Muscle layer of duodenum (tissue), 2 donors: ENCODE data around the gene ARV1.

Experiments used
- H3K27ac ChIP-seq: one replicate; pipeline ENCODE4 v1.7.0; 2013; ENCODE audit warnings: mild to moderate bottlenecking, low read length
- H3K27me3 ChIP-seq: one replicate; pipeline ENCODE4 v1.7.0; 2013; ENCODE audit warnings: low read depth, mild to moderate bottlenecking, control low read depth, low read length
- H3K36me3 ChIP-seq, 2 donors: one replicate each; pipeline ENCODE4 v1.7.0; 2013; ENCODE audit warnings: low read length in 2 of 2, control low read depth in 1 of 2, mild to moderate bottlenecking in 1 of 2; ENCODE audit not compliant: insufficient read depth in 2 of 2, control insufficient read depth in 1 of 2
- H3K4me1 ChIP-seq, 2 donors: one replicate each; pipeline ENCODE4 v1.7.0; 2013; ENCODE audit warnings: low read length in 2 of 2, mild to moderate bottlenecking in 2 of 2, control low read depth in 1 of 2, moderate library complexity in 1 of 2; ENCODE audit not compliant: insufficient read depth in 2 of 2, control insufficient read depth in 1 of 2
- H3K4me3 ChIP-seq, 2 donors: one replicate each; pipeline ENCODE4 v1.7.0; 2013; ENCODE audit warnings: low read length in 2 of 2, low read depth in 1 of 2, mild to moderate bottlenecking in 1 of 2
- H3K9me3 ChIP-seq, 2 donors: one replicate each; pipeline ENCODE4 v1.7.0; 2013; ENCODE audit warnings: low read length in 2 of 2, control low read depth in 1 of 2, mild to moderate bottlenecking in 1 of 2; ENCODE audit not compliant: control insufficient read depth in 1 of 2
- donor health status: healthy.

The ARV1 gene

DNA sequence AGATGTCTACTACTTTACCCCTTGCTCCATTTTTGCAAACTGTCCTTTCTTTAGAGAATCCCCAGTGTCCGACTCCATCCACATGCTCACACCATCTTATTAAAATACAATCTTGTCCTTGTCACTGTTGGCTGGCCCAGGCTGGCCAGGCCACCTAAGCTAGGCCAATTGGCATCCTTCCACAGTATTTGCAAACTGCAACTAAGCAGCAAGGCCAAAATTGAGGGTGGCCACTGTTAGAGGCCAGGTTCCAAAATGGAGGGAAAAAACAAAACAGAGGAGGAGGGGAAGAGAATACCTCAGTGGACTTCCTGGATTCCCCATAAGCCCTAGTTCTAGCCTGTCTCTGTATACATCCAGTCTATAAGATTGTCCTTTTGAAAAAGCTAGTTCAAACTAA is 56.9 kb downstream of the ARV1 start:
- no peaks in the 10 kb centered on the region for H3K27me3 ChIP-seq
- H3K4me1 ChIP-seq: peaks cover 0 to 13% of the 10 kb centered on the region in 2 donors
- no peaks in the 10 kb centered on the region for H3K9me3 ChIP-seq
- H3K4me3 ChIP-seq: no peak overlapping the region
- no peaks in the 10 kb centered on the region for H3K36me3 ChIP-seq
- H3K27ac ChIP-seq: no peak overlapping the region

DNA sequence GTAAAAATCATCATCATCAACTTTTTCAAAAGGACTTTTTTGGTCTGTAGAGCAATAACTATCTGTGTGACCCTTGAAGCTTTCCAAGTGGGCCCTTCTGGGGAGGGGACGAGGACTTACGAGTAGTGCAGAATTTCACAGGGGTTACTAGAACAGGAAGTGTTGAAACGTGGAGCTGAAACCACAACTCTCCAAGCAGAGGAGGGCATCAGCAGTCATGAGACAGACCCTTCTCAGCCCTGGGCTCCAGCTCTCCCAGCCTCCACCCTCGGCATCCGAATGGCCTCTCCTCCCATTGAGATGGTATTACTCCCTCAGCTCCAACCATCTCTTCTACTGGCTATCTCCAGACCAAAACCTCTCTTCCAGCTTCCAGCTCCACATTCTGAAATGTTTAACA is 57.5 kb downstream of the ARV1 start:
- Histone ChIP-seq H3K4me3 (no peak overlapping the region), H3K4me1 (peaks cover 0 to 19% of the 10 kb centered on the region in 2 donors), H3K9me3 (no peaks in the 10 kb centered on the region), H3K36me3 (no peaks in the 10 kb centered on the region), H3K27ac (no peak overlapping the region), H3K27me3 (no peaks in the 10 kb centered on the region)

DNA sequence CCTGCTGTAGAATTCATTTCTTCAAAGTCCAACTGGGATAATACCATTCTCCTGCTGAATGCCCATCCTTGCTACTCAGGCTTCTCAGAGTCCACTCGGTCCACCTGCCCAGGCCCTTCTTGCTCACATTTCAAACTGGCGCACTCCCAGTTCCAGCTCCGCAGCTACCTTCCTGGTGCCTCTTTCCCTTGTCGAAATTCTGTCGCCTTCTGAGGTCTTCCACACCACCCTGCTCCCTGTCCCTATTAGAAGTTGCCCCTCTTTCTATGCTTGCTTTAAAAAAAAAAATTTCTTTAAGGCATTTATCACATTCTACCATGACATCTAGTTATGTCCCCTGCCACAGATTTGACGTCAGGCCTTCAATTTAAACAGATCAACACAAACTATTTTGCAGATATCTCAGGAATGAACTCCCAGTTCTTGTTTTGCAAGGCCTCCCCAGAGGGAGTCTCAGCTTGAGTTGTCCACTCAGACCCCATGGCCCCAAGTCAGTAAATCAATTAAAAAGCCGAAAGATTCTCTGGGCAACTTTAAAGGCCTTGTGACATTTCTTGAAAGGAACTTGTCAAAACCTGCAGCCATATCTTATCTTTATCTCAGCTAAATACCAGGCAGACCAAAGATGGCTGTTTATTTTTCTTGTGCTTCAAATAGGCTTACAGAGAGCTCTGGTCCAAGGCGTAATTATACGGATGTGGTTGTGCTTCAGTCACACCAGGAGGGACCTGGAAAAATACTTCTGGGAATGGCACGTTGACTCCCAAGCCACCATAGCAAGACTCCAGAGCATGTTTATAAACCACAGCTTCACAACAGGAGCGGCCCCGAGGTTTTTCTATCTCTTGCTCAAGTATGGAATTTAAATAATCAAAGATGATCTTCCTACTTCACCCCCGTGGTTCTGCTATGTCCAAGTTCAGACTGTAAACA is 59.0 kb downstream of the ARV1 start:
- H3K36me3 ChIP-seq: no peaks in the 10 kb centered on the region
- H3K4me1 ChIP-seq: peaks cover 0 to 19% of the 10 kb centered on the region in 2 donors
- H3K4me3 ChIP-seq: no peak overlapping the region
- H3K27me3 ChIP-seq: no peaks in the 10 kb centered on the region
- H3K9me3 ChIP-seq: no peaks in the 10 kb centered on the region
- no peak overlapping the region for H3K27ac ChIP-seq

DNA sequence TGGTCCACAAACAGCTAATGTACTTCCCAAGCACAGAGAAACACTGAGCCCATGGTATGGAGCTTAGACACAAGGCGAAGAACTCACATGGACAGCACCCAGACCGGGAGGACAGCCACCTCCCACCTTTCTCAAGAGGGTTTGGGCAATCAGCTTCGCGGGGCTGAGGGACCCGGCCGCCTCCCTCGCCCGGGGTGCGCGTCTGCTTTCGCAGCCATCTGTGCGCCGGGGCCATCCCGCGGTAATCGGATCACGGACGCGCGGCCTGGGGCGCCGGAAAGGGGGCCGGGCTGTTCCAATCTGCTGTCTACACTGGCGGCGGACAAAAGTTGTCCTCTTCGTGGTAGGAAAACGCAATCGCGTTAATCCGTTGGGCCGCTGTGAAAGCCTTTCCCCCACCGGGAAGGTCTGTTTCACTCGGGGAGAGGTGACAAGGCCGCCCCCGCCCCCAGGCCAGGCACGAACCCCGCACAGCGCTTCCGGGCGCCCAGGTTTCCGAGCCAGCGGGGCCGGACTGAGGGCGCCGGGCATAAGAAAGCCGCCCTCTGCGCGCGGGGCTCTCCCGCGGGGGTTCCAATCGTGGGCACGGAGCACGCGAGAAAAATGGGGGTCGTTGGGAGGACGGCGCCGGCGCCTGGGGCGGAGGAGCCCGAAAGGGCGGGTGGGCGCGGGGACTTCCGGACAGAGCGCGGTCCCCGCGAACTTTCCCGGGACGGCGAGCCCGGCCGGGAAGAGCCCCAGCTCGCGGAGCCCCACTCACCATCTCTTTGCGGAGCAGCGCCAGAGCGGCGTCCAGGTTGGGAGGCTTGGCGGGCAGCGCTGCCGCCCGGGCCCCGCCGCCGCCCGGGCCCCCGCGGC is 60.5 kb downstream of the ARV1 start:
- peaks cover under 1% of the 10 kb centered on the region in 2 donors for H3K9me3 ChIP-seq
- H3K27me3 ChIP-seq: no peaks in the 10 kb centered on the region
- no peak overlapping the region for H3K27ac ChIP-seq
- peak overlapping the region; percentile 45 to 67 for H3K4me3 ChIP-seq
- H3K4me1 ChIP-seq: peaks cover 0 to 19% of the 10 kb centered on the region in 2 donors
- H3K36me3 ChIP-seq: no peaks in the 10 kb centered on the region

DNA sequence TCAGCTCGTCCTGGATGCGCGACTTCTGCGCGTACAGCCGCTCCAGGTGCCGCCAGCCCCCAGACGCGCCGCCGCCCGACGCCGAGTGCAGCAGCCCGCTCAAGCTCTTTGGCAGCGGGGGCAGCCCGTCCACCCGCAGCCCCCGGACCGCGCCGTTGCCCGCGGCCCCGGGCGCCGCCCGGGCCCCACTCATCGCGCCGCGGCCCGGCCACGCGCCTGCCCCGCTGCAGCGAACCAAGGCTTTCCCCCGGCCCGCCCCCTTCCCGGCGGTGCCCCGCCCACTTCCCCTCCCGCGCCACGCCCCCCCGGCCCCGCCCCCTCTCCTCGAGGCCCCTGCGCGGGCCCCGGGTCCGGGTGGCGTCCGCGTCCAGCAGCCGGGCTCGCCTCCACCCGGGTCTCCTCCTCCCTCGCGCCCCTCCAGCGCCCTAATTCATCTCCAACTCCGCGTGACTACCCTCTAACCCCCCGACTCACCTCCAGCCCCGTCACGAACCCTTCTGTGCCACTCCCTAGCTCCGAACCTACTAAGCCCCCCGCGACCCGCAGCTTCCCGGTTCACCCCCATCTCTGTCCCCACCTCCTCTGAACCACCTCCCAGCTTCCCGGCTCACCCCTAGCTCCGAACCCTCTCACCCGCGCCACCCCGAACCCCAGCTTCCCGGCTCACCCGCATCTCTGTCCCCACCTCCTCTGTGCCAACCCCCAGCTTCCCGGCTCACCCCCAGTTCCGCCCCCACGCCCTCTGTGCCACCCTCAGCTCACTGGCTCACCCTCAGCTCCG is 61.3 kb downstream of the ARV1 start, which contains the start of gene FAM89A:
Gene FAM89A (minus strand): TSS at position 236 of the 781 bp plus-strand sequence. CDS start 43 bp downstream, at position 193.
- Histone ChIP-seq H3K27me3 (no peaks in the 10 kb centered on the region), H3K27ac (no peak within 1 kb of the TSS), H3K36me3 (no peaks in the 10 kb centered on the region)

DNA sequence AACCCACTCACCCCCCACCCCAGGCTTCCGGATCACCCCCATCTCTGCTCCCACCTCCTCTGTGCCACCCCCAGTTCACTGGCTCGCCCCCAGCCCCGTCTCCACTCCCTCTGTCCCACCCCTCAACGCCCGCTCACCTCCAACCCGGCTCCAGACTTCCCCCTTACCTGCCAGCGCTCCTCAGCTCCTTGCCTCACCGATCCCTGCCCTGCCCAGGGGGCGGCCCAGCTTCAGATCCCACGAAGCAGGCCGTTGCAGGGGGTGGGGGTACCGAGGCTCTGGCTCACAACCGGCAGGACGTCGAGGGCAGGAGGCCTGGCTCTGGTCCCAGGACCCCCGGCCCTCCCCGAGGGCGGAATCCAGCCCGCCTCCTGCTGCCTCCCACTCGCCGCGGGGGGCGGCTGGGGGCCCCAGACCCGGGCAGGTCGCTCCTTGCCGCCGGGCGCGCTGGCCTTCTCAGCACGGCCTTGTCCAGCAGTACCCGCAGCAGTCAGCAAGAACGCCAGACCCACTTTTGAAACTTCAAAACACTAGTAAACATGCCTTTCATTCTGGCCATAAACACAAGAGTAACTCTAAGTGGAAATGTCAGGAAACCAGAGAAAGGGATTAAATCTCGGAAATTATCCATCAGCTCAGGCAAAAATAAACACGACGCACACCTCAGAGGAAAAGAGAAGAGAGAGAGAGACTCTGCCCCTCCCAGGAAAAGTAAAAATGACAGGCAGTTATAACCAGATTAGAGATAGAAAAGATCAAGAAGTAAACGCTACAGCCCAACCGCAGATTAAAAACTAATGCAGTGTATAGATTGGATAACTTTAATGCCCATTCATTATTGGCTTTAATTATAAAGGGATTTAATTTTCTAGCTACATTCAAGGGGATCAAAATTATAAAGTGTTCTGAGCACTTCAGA is 62.2 kb downstream of the ARV1 start:
- Histone ChIP-seq H3K4me1 (peaks cover 0 to 19% of the 10 kb centered on the region in 2 donors), H3K27me3 (no peaks in the 10 kb centered on the region), H3K36me3 (no peaks in the 10 kb centered on the region), H3K4me3 (peak overlapping the region in 1 of 2 donors; percentile 42), H3K27ac (no peak overlapping the region), H3K9me3 (peaks cover 6 to 7% of the 10 kb centered on the region in 2 donors)

More for the DNA sequence above, 61.3 kb downstream of the ARV1 start, which contains the start of gene FAM89A:
- peaks cover 6 to 7% of the 10 kb centered on the region in 2 donors for H3K9me3 ChIP-seq
- H3K4me3 ChIP-seq: peak within 1 kb of the TSS; percentile 48 to 67
- H3K4me1 ChIP-seq: peaks cover 0 to 19% of the 10 kb centered on the region in 2 donors

DNA sequence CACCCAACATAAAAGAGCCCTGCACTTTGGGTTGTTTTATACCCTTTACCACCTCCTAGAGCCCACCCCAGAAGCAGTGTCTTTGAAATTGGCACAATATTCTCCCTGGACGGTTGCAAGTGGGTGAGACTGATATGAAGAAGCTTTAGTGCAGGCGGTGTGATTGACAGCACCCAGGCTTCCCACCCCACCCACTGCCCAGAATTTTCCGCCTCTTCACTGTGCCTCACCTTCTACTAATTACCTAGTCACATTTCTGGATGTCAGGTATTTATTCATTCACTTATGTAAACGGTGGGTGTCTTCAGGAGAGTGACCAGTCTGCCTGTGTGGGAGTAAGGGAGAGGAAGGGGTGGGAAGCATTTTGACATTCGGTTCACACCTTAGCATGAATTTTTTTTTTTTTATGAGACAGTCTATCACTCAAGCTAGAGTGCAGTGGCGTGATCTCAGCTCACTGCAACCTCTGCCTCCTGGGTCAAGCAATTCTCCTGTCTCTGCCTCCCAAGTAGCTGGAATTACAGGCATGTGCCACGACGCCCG is 62.9 kb downstream of the ARV1 start:
- peaks cover 6 to 7% of the 10 kb centered on the region in 2 donors for H3K9me3 ChIP-seq
- no peaks in the 10 kb centered on the region for H3K36me3 ChIP-seq
- H3K27me3 ChIP-seq: no peaks in the 10 kb centered on the region
- H3K4me1 ChIP-seq: peaks cover 0 to 19% of the 10 kb centered on the region in 2 donors
- H3K27ac ChIP-seq: no peak overlapping the region
- H3K4me3 ChIP-seq: no peak overlapping the region

DNA sequence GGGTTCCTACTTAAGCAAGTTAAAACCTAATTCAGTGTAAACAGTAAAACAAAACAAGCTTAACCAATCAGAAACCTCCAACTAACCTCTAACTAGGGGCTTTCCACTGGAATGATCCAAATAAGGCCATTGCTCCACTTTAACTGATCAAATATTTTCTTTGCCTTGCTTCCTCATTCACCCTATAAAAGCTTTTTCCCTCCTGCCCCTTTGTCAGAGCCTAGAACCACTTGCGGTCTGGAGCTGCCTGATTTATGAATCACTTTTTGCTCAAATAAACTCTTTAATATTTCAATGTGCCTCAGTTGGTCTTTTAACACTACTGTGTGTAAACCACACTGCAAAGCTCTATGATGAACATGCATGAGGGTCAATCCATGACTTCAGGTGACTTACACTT is 65.7 kb downstream of the ARV1 start:
- Histone ChIP-seq H3K4me3 (no peak overlapping the region), H3K27me3 (no peaks in the 10 kb centered on the region)

DNA sequence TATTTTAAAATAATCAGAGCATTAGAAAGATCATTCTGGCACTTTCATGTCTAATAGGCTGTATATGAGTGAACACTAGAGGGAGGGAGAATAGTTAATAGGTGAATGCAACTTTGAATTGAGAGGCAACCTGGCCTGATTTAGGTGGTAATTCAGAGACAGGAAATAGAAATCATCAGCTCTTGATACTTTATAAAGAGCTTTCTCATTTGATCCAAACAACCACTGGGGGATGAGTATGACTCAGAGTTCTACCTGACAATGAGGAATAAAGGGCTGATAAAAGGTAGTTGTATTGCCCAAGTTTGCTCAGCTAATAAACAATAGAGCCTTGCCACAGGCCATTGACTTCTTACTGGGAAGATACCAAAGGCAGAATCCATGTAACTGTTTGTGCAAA is 66.4 kb downstream of the ARV1 start:
- Histone ChIP-seq H3K9me3 (peaks cover 6 to 7% of the 10 kb centered on the region in 2 donors), H3K27ac (no peak overlapping the region), H3K4me3 (no peak overlapping the region), H3K36me3 (no peaks in the 10 kb centered on the region), H3K4me1 (peaks cover 0 to 11% of the 10 kb centered on the region in 2 donors), H3K27me3 (no peaks in the 10 kb centered on the region)

More for the DNA sequence above, 65.7 kb downstream of the ARV1 start:
- Histone ChIP-seq H3K27ac (no peak overlapping the region), H3K36me3 (no peaks in the 10 kb centered on the region), H3K4me1 (peaks cover 0 to 13% of the 10 kb centered on the region in 2 donors), H3K9me3 (peaks cover 6 to 7% of the 10 kb centered on the region in 2 donors)
